ENCODE results near the gene TEX35. TPM values are rescaled to one million over a fixed set of nuclear protein-coding genes. Genes with fewer than 3 reads are reported as not detected.

TEX35 gene
- total and polyA plus RNA-seq, 4 donors: not detected

DNA sequence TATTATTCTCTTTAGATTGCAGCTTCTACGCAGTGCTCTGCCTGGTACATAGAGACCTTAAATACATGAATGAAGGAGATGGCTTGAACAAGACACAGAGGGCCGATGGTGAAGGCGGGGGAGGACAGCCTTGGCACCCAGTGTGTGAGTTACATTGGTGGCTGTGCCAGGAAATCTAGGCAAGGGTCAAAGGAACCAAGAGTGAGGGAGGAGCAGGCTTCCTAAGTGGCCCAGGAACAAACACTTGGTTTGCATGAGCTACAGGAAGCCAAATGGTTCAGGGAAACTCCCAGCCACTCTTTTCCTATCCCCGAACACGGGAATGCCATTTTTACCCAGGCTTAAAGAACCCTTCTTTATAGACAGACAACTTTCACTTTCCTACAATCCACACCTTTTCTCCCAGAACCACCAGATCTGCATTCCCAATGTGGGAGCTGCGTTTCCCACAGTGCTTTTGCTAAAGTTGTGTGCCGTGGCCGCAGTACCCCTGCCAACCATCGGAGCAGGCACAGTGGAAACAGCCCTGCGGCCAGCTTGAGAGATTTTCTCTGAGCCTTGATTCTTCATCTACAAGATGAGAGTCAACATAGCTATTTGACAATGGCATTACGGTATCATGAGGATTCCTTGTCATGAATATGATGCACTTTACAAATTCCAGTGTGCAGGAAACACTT lies 12.7 kb upstream of the TEX35 start:
- DNase-seq (ENCODE audit: low spot score): no peak
- 83% methylated on average over 11 of the region's 11 CpGs for WGBS
- no peaks in the 10 kb centered on the region for H3K27me3 ChIP-seq (ENCODE audit: control insufficient read depth in 4 of 4, insufficient read depth in 4 of 4, low read length in 3 of 4)
- no peak overlapping the region for H3K4me3 ChIP-seq (ENCODE audit: low read depth in 1 of 3, low read length in 3 of 3)
- no peak overlapping the region for H3K9ac ChIP-seq (ENCODE audit: low read depth in 1 of 2, low read length in 2 of 2)
- no peaks in the 10 kb centered on the region for H3K4me1 ChIP-seq (ENCODE audit: control insufficient read depth in 4 of 4, insufficient read depth in 4 of 4, low read length in 3 of 4)
- H3K9me3 ChIP-seq (ENCODE audit: control insufficient read depth in 4 of 4, low read length in 3 of 4): no peaks in the 10 kb centered on the region
- TF ChIP-seq SP1 (IDR thresholded peaks at IDR 0.05): no peak
- TF ChIP-seq CTCF (IDR thresholded peaks at IDR 0.05; ENCODE audit: low read depth, low read length, missing input control): no peak
- no peak for TF ChIP-seq RXRA (IDR thresholded peaks at IDR 0.05)
- no peak for TF ChIP-seq EGR1 (IDR thresholded peaks at IDR 0.05; ENCODE audit: low read depth in 2 of 2)
- TF ChIP-seq GABPA (IDR thresholded peaks at IDR 0.05 in 1 of 2, conservative IDR thresholded peaks at IDR 0.05 in 1 of 2): no peak
- TF ChIP-seq, protein P1, sequence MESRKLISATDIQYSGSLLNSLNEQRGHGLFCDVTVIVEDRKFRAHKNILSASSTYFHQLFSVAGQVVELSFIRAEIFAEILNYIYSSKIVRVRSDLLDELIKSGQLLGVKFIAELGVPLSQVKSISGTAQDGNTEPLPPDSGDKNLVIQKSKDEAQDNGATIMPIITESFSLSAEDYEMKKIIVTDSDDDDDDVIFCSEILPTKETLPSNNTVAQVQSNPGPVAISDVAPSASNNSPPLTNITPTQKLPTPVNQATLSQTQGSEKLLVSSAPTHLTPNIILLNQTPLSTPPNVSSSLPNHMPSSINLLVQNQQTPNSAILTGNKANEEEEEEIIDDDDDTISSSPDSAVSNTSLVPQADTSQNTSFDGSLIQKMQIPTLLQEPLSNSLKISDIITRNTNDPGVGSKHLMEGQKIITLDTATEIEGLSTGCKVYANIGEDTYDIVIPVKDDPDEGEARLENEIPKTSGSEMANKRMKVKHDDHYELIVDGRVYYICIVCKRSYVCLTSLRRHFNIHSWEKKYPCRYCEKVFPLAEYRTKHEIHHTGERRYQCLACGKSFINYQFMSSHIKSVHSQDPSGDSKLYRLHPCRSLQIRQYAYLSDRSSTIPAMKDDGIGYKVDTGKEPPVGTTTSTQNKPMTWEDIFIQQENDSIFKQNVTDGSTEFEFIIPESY (IDR thresholded peaks at IDR 0.05): no peak
- TF ChIP-seq YY1 (IDR thresholded peaks at IDR 0.05): no peak
- TF ChIP-seq REST (IDR thresholded peaks at IDR 0.05): no peak
- TF ChIP-seq, protein P2, sequence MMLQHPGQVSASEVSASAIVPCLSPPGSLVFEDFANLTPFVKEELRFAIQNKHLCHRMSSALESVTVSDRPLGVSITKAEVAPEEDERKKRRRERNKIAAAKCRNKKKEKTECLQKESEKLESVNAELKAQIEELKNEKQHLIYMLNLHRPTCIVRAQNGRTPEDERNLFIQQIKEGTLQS (IDR thresholded peaks at IDR 0.05): no peak
- no peak for TF ChIP-seq HNF4A (conservative IDR thresholded peaks at IDR 0.05)
- TF ChIP-seq TAF1 (conservative IDR thresholded peaks at IDR 0.05): no peak
- no peak for TF ChIP-seq MAX (IDR thresholded peaks at IDR 0.05)
- TF ChIP-seq FOXA2 (IDR thresholded peaks at IDR 0.05): no peak
- no peak for TF ChIP-seq JUND (IDR thresholded peaks at IDR 0.05)
- TF ChIP-seq FOXA1 (IDR thresholded peaks at IDR 0.05): no peak
- no peak for TF ChIP-seq NR2F2 (IDR thresholded peaks at IDR 0.05)
- no peaks in the 10 kb centered on the region for H3K36me3 ChIP-seq (ENCODE audit: control insufficient read depth in 4 of 4, insufficient read depth in 3 of 4, low read depth in 1 of 4, low read length in 3 of 4)
- no peak overlapping the region for H3K27ac ChIP-seq (ENCODE audit: low read depth in 1 of 2, low read length in 2 of 2)
